HG02840 (cell line): ENCODE results near the gene MRPL18.
"Not testable (repeated sequence)": the region's sequence is repeated elsewhere in the genome, so short reads cannot be mapped to it uniquely, and the experiment has no call there.

Experiments
- ATAC-seq: cut with Tn5 transposase; IDR thresholded peaks from one replicate; pipeline ENCODE4 v1.9.1; 2021; ENCODE audit warnings: mild to moderate bottlenecking, moderate library complexity, moderate number of reproducible peaks; ENCODE audit not compliant: unreplicated experiment, low FRiP score

Gene MRPL18

DNA sequence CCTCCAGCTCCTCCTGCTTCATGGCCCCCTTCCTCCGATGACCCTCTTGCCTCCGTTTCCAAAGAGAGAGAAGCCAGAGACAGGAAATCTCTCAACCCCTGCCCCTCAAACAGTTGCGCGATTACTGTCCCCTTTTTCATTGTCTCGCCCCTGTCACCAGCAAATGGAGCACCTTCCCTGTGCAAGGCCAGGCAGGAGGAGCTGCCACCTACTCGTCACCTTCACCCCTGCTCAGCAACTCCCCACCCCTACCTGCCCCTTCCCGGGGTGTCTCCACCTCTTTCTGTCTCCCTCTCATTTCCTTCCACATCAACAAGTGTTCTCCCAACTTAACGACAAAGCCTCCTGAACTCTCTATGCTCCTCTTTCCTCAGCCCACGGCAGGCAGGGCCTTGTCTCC lies 23.5 kb downstream of the MRPL18 start:
- no peak for ATAC-seq

GRCh38 chr6:159815410-159815809 lies 25.1 kb downstream of the MRPL18 start:
- no peak for ATAC-seq

DNA sequence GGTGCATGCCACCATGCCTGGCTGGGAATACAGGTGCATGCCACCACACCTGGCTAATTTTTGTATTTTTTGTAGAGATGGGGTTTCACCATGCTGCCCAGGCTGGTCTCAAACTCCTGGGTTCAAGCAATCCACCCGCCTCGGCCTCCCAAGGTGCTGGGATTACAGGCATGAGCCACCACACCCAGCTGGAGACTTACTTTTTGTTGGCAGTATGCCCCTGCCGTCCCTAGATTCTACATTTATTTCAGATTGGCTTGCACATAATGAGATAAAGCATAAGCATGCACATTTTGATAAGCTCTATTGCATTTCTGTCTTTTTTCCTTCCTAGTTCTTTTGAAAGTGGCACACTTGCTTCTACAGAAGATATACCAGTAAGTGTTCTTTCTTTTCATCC lies 26.5 kb downstream of the MRPL18 start:
- not testable (repeated sequence) for ATAC-seq

DNA sequence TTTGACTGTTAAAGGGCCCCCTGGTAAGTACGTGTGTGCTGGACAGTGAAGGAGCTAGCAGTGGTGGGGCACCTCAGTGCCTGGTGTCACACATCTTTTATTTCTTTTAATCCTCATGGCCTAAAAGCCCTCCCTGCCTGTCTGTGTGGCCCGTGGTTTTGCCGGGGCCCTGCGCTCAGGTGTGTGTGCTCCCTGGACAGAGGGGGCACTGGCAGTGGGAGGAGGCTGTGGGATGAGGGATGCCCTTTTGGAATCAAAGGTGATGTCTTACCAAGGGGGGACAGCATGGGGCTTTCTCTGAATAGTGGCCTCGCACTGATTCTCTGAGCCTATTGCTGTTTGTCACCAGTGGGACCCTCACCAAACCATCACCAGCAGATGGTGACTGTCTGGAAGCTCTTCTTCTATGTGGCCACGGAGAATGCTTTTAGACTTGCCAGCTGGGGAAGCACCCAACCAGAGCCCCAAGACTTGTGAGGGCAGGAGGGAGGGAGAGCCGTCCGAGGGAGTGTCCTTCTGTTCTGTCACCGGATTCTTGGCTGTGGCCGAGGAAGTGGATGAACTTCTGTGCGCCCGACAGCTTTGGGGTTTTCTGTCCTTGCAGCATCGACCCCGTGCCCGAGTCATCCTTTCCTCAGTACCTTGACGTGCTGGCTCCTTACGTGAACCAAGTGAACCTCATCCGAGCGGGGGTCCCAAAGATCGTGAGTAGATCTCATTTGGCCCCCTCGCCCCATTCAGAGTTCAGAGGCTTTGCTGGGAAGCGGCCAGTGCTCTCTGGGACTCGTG lies 27.9 kb downstream of the MRPL18 start:
- ATAC-seq = no peak

DNA sequence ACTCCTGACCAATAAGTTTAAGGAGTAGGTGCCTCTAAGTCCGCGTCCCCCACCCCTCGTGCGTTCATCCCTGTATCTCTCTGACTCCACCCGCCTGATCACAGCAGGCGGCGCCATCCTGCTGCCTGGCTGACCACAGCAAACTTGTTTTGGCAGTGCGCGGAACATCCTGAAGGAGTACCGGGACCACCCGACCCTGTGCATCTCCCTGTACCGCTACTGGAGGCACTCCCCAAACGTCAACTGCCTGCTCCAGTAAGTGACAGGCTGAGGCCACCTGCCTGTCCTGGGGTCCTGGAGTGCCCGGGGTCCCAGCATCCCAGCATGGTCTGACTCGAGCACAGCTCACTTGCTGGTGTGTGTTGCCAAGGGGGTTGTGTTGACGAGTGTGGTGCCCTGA lies 28.8 kb downstream of the MRPL18 start:
- ATAC-seq = no peak

DNA sequence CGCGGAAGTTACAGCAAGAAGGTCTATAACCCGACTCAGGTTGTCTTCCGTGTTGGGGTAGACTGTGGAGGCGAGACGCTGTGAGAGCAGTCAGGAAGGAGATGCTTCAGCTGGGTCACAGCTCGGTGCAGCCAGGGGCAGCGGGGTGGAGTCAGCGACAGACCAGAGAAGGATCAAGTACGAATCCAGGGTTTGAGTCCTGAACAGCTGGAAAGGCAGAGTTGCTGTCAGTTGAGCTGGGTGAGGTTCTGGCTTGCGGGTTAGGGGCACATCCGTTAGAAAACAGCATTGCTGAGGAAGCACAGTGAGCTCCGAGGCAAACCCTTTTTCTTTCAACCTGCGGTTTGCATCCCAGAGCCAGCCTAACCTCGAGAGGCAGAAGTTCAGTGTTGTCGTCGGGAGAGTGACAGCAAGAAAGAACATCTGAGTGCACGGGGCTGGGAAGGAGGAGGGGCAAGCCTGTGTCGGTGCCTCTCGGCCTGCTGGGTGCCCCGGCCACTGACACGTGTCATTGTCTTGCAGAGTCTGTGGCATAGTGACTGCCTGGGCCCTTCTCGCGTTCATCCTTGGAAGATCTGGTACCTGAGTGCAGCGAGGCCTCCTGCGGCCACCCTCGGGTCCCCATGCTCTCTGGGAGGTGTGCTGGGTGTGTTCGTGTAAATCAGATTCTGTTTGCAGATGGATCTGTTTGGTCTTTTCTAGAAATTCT lies 29.8 kb downstream of the MRPL18 start:
- ATAC-seq = no peak

- ATAC-seq = no peak
Measured at GRCh38 chr6:159821122-159821521, 30.9 kb downstream of the MRPL18 start.

DNA sequence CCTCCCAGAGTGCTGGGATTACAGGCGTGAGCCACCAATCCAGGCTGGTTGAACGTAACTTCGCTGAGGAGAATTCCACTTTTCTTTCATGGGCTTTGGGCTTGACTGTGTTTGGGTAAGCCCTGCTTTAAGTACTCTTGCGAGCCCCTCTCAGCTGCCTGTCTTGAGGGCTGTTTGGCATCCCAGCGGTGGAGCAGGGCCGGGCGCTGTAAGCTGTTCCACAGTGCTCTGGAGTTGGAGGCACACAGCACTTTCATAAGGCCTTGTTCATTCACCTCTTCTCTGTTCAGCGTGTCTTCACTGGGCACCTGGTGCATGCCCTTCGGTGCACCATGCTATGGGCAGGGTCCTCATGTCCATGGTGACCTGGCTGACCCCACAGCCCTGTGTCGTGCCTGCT lies 31.5 kb downstream of the MRPL18 start:
- ATAC-seq = no peak

GRCh38 chr6:159823953-159824352 lies 33.7 kb downstream of the MRPL18 start:
- ATAC-seq = no peak

GRCh38 chr6:159824690-159825089 lies 34.4 kb downstream of the MRPL18 start:
- not testable (repeated sequence) for ATAC-seq

- no peak for ATAC-seq
Measured at GRCh38 chr6:159826004-159826403, 35.7 kb downstream of the MRPL18 start.

DNA sequence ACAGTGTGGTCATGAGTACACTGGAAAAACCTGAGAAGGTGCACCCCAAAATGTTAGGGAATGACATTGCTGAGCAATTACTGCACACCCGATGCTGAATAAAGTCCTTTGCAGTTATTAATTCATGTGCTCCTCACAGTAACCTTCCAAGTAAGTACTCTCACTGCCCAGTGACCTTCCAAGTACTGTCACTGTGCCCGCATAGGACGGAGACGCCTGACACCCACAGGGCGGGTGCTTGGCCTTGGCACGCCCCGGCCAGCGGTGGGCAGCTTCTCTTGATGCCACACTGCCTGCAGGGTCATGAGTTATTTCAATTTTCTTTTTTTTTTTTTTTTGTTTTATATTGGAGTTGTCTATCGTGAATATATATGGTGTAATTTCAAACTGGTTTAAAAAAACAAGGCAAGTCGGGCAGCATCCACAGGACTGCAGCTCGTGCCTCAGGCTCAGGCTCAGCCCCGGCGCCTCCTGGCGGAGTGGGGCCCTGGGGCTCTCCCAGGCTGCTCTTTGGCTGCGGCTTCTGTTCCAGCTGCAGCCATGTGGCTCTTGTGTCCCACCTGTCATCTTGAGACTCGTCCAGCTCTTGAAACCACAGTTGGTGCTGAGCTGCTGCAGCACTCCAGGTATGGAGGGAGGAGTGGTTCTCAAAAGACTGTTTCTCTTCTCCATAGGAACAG lies 36.8 kb downstream of the MRPL18 start:
- no peak for ATAC-seq

DNA sequence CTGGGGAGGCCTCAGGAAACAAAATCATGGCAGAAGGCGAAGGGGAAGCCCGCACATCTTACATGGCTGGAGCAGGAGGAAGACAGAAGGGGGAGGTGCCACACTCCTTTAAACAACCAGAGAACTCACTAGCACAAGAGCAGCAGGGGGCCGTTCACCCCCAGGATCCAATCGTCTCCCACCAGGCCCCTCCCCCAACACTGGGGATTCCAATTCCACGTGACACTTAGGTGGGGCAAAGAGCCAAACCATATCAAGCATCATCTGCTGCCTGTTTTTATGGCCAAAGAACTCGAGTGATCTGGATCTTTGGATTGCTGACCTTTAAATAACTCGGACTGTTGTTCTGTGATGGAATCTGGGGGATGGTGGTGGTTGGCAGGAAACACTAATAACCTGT lies 37.8 kb downstream of the MRPL18 start:
- no peak for ATAC-seq

GRCh38 chr6:159829526-159829925 lies 39.3 kb downstream of the MRPL18 start:
- ATAC-seq = no peak

DNA sequence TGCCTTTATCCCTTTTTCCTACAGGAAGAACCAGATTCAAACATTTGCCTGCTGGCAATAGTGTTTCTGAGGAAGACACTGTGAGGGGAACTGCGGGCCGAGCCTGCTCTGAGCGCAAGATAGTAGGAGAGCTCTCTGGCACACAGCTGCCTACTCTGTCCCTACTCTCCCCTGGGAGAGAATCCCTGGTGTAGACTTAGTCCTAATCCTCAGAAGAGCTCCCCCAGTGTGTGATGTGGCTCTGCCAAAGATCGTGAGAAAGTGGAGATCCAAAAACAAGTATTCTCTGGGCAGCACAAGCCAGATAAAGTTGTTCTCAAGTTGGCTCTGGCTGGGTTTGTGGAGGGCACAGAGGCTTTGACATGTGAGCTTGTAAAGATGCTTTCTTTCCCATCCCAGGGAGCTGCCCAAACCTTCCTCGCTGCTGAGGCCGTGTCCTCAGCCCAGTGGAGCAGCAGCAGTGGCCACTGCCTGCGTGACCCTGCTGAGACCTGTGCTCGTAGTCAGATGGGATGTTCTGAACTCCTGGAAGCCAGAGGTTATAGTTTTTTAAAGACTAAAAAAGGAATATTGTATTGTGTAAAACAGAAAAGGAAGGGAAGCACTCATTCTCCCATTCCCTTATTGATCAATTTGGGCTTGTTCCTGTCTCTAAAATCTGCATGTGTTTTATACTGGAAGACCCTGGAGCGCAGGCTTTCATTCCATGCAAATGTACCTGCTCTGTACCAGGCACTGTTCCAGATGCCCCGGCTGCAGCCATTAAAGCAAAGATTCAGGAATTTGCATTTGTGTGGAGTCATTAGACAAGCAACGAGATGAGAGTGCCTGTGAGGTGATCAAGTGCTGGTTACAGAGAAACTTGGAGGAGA lies 40.5 kb downstream of the MRPL18 start:
- no peak for ATAC-seq

DNA sequence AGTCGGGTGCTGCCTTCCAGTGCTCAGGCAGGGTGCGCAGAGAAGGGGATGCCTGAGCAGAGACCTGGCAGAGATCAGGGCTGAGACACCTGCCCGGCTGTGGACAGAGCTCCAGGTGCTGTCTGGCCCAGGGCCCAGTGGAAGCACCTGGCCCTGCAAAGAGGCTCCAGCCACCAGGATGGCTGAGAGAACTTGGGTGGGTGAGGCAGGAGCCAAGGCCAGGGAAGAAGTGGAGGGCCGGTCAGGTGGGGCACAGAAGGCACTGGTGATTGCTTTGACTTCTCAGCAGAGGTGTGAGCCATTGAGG lies 41.1 kb downstream of the MRPL18 start:
- ATAC-seq = no peak

- ATAC-seq = no peak
Measured at GRCh38 chr6:159832946-159833345, 42.7 kb downstream of the MRPL18 start.

GRCh38 chr6:159833556-159833955 lies 43.3 kb downstream of the MRPL18 start:
- ATAC-seq = no peak

GRCh38 chr6:159833997-159834603 lies 43.8 kb downstream of the MRPL18 start:
- ATAC-seq = no peak
